Esophagus muscularis mucosa (tissue), 3 donors: ENCODE data around the gene MID2.

Source experiments
- CTCF ChIP-seq, 3 experiments: fragments of 200-600 bp in 2 of 3; fragments of 450-650 bp in 1 of 3; sonication (generic) in 2 of 3; IDR thresholded peaks; one replicate each; pipeline ENCODE4 v1.5.1; 2017 to 2019; ENCODE audit warnings: antibody characterized with exemption in 3 of 3, mild to moderate bottlenecking in 2 of 3, moderate library complexity in 1 of 3
- POLR2A ChIP-seq: fragments of 450-650 bp; IDR thresholded peaks from one replicate; pipeline ENCODE4 v1.6.1; 2017; ENCODE audit warnings: antibody characterized with exemption, moderate library complexity, mild to moderate bottlenecking, low read depth

GRCh38 chrX:107871136-107871535 lies 45.5 kb downstream of the MID2 start:
- TF ChIP-seq CTCF (IDR thresholded peaks at IDR 0.05), result no peak
- TF ChIP-seq POLR2A, result no peak
